Measurements from ENCODE around the gene TP53I13.
"Not testable (repeated sequence)": the region's sequence is repeated elsewhere in the genome, so short reads cannot be mapped to it uniquely, and the experiment has no call there.

DNA sequence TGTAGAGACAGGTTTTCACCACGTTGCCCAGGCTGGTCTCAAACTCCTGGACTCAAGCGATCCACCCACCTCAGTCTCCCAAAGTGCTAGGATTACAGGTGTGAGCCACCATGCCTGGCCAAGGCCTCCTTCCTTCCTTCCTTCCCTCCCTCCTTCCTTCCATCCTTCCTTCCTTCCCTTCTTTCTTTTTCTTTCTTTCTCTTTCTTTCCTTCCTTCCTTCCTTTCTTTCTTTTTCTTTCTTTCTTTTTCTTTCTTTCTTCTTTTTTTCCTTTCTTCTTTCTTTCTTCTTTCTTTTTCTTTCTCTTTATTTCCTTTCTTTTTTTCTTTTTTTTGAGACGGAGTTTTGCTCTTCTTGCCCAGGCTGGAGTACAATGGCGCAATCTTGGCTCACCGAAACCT, 10.4 kb upstream of the TP53I13 start:
- TF ChIP-seq, protein P1, sequence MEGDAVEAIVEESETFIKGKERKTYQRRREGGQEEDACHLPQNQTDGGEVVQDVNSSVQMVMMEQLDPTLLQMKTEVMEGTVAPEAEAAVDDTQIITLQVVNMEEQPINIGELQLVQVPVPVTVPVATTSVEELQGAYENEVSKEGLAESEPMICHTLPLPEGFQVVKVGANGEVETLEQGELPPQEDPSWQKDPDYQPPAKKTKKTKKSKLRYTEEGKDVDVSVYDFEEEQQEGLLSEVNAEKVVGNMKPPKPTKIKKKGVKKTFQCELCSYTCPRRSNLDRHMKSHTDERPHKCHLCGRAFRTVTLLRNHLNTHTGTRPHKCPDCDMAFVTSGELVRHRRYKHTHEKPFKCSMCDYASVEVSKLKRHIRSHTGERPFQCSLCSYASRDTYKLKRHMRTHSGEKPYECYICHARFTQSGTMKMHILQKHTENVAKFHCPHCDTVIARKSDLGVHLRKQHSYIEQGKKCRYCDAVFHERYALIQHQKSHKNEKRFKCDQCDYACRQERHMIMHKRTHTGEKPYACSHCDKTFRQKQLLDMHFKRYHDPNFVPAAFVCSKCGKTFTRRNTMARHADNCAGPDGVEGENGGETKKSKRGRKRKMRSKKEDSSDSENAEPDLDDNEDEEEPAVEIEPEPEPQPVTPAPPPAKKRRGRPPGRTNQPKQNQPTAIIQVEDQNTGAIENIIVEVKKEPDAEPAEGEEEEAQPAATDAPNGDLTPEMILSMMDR (IDR thresholded peaks at IDR 0.05): not testable (repeated sequence)
- not testable (repeated sequence) for TF ChIP-seq ZFX (IDR thresholded peaks at IDR 0.05; ENCODE audit: borderline replicate concordance)

Data from 22Rv1 (cell line).